GM21723 (cell line): ENCODE results near the gene PPIF.

Experiments
- ATAC-seq: cut with Tn5 transposase; IDR thresholded peaks from one replicate; pipeline ENCODE4 v1.9.1; 2021; ENCODE audit warnings: mild to moderate bottlenecking, moderate library complexity; ENCODE audit not compliant: unreplicated experiment

The PPIF gene

DNA sequence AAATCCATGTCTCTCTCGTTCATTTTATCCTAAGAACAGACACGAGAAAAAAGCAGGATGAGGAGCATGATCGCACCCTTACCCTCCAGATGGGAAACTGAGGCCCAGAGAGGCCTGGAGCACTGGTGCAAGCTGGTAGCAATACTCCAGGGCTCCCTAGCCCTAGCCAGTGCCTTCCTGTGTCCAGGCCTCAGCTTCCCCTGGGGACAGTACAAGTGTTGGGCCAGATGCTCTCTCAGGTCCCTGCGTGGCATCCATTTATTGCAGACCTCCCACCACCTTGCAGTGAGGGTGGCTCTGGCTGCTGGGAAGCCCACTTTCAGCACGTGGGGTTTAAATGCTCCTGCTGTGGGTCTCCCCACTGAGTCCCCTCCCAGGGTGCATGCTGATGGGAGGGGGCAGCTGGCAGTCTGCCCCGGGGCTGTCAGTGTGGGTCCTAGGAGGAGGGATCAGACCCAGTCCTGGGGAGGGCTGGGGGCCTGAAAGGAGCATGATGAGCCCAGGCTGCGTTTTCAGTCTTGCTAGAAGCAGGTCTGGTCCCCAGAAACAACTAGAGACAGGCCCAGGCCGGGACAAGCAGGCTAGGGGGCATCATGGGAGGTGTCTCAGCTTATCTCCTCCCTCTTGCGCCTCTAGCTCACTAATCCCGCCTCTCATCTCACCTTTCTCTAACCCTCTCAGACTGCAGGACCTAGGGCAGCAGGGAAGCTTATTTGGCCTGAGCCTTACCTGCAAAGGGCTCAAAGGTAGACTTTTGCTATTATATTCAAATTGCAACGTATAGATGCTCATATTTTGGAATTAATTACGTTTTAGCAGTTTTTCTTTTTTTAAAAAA is 662 bp upstream of the PPIF start:
- no peak for ATAC-seq

DNA sequence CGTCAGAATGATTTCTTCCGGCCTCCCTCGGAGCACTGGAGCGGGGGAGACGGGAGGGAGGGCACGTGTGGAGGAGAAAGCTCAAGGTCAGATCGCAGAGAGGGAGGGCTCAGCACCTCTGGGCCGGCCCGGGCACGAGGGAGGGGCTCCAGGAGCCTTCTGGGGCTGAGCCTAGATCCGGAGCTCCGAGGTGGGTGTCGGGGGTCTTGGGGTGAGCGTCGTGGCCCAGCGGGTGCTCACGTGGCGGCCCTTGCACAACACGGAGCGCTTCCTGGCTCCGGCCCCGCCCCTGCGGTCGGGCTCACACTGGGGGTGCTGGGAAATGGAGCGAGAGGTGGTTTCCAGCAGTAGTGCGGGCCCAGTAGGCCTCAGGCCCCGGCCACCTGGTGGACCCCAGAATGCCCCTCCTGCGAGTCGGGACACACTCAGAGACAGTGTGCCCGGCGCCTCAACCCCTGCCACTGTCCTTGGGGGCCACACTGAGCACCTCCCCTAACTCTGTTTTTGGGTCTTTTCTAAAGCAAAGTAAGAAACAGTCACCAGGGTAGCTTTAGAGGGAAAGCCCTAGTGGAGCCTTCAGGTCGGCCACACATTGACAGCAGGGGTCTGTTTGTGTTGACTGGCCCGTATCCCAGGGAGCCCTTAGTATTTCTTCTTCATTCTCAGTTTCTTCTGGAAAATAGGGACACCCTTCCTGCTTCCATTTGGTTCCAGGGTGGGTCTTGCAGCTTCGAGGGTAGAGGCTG is 798 bp downstream of the PPIF start:
- peak; percentile 80 for ATAC-seq

DNA sequence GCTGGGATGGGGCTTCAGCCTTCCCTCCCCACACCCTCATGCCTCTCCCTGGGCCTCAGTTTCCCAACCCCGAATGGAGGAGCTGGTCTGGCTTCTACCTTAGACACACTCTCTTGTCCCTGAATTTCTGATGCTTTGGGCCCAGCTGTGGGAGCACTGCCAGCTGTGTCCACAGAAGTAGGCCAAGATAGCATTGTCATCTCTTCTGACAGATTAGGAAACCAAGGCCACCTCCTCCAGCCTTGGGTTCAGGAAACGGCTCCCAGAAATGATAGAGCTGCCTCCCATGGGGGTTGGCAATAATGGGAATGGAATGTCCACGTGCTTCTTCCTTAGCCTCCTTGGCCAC is 1.3 kb downstream of the PPIF start:
- no peak for ATAC-seq

DNA sequence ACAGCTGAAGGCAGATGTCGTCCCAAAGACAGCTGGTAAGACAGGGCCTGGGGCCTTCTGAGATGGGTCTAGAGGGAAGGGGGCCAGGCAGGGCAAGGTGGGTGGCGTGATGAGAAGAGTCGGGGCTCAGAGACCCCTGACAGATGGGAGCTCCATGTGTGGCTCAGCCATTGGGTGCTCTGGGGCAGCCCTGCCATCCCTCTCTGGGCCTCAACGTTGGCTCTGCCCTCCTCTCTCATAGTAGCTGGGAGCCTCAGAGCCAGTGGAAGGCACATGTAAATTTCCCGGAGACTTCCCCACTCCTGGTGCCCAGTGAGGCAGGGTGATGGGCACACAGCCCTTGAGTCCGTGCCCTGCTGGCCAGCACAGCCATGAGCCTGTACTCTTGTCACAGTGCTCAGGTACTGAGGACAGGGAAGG is 1.8 kb downstream of the PPIF start:
- ATAC-seq, result no peak

DNA sequence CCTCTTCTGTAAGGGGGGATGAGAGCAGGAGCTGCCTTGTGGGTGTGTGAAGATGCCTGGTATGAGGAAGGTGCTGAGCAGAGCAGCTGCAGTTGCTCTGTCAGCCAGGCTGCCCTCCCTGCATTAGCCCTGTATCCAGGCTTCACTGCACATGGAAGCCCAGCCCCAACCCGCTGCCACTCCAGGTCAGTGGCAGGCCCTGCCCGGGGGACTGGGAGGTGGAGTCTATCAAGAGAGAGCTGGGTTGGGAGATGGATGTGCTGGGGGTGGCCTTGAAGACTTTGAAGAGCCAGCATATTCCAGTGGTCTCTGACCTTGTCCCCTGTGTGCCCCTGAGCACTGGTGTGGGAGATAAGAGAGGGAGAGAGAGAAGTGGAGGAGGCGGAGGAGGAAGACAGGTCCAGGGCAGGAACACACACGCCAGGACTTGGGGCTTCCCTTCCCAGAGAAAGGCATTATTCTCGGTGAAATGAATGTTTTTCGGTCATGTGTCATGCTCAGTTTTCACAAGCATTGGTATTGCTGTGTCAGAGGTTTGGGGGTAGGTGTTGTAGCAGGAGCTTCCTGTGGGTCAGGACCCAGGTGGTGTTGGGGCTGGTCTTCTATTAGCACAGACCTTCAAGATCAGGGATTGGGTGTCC is 2.6 kb downstream of the PPIF start:
- ATAC-seq, result no peak

DNA sequence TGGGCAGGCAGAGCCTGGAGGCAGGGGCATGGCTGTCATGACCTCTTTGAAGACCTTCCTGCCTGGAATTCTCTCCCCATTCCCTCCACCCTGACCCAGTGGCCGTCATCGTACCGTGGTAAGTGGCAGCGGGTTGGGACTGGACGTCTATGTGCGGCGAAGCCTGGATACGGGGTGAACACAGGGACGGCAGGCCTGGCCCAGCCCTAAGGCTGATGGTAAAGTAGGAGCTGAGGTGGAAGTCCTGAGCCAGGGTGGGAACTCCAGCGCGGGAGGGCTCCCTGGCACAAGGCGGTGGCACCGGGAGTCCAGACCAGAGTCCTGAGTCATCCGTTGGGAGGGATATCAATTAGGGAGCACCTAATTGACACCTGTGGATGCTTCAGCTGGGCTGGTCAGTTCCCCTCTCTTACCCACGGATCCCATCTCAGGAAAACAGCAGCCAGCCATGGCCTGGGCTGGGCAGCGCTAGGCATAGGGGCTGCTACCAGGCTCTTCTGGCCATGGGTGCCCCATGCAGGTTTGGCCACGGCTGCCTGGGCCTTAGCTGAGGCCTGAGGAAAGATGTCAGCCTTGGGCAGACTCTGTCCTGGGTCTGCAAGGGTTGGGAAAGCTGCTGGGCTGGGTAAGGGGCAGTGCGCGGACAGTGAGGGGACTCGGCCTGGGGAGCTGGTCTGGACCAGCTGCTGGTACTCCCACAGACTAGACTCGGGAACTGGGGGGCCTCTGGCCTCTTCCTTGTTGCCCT is 3.3 kb downstream of the PPIF start:
- ATAC-seq, result no peak

DNA sequence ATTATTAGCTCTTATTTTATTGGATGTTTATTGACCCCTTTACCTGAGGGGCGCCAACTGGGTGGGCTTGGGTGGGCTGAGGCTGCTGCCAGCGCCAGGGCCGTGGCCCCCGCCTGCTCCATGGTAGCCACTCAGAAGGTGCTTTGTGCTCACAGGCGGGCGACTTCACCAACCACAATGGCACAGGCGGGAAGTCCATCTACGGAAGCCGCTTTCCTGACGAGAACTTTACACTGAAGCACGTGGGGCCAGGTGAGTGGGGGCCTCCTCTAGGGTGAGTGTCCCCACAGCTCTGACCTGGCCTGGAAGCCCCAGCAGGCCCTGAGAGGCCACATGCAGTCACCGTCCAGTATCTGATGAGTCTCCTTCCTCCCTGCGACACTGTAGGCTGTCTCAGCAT is 4.1 kb downstream of the PPIF start:
- ATAC-seq, result no peak

DNA sequence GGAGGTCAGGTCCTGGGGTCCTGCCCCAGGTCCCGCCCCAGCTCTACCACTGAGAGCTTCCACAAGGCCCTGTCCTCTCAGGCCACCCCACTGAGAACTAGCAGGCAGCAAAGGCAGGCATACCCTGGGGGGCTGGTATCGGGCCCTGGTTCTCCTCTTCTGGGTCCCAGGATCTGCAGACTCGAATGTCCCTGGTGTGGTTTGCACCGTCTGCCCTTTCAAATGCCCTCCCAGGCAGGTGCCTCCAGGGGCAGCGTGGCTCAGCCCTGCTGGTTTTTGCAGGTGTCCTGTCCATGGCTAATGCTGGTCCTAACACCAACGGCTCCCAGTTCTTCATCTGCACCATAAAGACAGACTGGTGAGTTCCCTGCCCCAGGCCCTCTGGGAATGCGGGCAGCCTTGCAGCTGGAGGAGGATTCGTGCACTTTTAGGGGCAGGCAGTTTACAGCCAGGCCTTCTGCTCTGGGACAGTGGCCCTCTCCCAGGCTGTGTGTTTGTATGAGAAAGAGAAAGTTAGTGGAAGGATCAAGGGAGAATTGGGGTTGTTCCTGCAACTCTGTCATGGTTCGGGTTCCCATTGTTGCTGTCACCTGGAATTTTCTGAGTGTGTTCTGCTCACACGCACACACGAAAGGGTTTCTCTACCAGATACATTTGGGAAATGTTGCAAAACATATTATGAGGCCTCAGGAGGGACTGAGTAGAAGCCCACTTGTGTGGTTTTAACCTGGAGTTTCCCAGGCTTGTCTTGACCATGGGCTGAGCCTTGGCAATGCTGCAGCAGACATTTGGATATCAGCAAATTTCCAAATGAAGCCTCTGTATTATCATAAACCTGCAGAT is 5.0 kb downstream of the PPIF start:
- no peak for ATAC-seq

DNA sequence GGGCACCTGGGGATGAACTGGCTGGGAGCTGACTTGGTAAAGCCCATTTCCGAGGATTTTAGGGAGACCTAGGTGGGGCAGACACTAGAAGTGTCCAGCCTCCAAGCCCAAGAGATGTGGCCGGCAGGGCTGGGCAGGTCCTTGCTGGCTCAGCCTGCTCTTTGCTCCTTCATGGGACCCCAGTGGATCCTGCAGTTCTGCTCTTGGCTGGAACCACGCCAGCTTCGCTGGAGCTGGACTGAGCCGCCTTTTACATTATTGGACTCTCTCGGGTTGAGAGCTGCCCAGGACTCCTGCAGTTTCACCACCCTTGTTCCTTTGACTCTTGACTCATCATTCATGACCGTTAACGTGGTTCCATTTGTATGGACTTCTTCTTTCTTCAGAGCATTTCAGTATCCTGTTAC is 5.7 kb downstream of the PPIF start:
- no peak for ATAC-seq

DNA sequence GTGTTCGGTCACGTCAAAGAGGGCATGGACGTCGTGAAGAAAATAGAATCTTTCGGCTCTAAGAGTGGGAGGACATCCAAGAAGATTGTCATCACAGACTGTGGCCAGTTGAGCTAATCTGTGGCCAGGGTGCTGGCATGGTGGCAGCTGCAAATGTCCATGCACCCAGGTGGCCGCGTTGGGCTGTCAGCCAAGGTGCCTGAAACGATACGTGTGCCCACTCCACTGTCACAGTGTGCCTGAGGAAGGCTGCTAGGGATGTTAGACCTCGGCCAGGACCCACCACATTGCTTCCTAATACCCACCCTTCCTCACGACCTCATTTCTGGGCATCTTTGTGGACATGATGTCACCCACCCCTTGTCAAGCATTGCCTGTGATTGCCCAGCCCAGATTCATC is 6.5 kb downstream of the PPIF start:
- no peak for ATAC-seq

DNA sequence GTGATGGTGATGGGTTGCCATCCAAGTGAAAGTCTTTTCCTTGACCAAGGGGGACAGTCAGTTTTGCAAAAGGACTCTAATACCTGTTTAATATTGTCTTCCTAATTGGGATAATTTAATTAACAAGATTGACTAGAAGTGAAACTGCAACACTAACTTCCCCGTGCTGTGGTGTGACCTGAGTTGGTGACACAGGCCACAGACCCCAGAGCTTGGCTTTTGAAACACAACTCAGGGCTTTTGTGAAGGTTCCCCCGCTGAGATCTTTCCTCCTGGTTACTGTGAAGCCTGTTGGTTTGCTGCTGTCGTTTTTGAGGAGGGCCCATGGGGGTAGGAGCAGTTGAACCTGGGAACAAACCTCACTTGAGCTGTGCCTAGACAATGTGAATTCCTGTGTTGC is 6.9 kb downstream of the PPIF start:
- no peak for ATAC-seq

DNA sequence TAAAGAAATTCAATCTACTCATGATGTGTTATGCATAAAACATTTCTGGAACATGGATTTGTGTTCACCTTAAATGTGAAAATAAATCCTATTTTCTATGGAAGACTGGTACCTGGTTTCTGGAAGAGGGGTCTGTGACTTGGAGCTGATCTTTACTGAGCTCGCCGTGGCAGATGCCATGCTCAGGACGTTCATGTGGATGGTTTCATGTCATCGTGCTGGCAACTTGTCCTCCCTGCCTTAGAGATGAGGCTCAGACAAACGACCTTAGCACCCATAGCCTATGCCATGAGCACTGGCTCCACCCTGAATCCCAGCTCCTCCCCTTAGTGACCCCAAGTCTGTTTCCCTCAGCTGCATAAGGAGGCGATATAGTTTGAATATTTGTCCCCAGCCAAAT is 7.3 kb downstream of the PPIF start:
- no peak for ATAC-seq

DNA sequence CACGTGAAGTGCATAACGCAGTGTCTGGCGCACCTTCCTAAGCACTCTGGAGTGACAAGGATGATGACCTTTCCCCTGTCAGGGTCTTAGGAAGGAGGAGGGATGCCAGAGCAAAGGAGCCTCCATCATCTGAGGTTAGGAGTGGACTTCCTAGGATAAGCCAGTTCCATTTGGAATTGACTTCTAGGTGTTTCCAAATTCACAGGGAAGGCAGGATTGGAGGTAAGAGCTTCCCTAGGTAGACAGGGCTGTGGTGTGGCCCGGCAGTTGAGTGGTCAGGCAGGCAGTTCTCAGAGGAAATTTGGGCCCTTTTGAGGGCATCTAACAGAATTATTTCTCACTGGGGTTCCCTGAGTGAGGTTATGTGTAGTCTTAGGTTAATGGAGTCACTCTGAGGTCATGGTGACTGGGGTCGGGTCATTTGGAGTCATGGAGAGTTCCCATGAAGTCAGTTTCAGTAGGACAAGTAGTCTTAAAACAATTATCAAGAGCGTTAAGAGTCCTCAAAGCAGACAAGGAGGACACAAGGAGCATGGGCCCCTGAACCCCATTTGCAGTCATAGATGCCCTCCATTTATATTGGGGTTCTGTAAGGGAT is 8.2 kb downstream of the PPIF start:
- ATAC-seq, result no peak

DNA sequence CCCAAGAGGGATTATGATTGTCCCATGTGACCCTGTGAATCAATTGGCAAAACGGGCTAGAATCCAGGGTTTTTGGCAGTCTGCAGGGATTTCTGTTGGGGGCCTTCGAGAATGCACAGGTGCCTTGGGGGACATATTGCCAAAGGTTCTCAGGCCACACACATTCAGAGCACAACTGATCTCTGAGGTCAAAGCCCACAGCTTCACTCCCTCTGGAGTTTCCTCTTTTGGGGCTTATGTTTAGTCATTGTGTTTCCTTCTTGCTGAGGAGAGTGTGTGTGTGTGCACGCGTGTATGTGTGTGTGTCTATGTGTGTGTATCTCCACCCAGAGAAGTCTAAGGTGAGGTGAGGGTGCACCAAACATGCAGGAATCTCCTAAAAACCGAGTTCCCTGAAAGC is 8.8 kb downstream of the PPIF start:
- ATAC-seq, result no peak

DNA sequence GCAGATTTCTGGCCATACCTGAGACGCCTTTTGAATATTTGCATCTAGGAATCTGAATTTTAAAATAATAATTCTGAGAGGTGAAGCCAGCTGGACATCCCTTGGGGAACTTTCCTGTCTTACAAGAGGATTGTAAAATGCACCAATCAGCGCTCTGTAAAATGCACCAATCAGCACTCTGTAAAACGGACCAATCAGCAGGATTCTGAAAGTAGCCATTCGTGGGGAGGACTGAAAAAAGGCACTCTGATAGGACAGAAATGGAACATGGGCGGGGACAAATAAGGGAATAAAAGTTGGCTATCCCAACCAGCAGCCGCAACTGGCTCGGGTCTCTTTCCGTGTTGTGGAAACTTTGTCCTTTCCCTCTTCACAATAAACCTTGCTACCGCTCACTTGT is 9.9 kb downstream of the PPIF start:
- no peak for ATAC-seq

DNA sequence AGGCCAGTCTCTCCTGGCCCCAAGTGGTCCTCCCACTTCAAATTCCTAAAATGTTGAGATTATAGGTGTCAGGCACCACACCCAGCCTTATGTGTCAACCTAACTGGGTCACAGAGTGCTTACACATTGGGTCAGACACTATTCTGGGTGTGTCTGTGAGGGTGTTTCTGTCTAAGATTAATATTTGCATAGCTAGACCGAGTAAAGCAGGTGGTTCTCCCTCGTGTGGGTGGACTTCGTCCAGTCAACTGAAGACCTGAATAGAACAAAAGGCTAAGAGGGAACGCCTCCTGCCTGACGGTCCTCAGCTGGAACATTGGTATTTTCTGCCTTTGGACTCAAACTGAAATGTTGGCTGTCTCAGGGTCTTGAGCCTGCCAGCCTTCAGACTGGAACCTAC is 11.5 kb downstream of the PPIF start:
- ATAC-seq, result peak; percentile 78

DNA sequence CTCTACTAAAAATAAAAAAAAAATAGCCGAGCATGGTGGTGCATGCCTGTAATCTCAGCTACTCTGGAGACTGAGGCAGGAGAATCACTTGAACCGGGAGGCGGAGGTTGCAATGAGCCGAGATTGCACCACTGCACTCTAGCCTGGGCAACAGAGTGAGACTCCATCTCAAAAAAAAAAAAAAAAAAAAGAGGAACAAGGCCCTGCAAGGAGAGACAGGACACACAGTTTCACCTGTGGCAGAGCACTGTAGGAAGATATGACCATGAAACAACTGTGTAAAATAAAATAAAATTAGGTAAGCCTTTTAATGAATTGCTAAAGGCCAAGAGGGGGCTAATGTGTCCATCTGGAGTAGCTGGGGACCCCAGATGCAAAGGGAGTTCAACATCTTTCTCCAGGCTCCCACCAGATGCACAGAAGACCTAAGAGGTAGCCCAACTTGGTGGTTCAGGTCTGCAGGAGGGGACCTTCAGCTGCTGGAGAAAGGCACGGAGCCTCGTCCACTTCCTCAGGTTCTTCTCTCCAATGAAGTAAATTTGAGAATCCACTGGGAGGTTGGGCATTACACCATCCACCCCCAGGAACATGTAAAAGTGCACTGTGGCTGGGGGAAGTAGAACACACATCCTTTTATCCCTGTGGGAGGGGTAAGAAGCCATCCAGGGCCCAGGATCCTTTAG is 12.7 kb downstream of the PPIF start:
- ATAC-seq, result no peak

DNA sequence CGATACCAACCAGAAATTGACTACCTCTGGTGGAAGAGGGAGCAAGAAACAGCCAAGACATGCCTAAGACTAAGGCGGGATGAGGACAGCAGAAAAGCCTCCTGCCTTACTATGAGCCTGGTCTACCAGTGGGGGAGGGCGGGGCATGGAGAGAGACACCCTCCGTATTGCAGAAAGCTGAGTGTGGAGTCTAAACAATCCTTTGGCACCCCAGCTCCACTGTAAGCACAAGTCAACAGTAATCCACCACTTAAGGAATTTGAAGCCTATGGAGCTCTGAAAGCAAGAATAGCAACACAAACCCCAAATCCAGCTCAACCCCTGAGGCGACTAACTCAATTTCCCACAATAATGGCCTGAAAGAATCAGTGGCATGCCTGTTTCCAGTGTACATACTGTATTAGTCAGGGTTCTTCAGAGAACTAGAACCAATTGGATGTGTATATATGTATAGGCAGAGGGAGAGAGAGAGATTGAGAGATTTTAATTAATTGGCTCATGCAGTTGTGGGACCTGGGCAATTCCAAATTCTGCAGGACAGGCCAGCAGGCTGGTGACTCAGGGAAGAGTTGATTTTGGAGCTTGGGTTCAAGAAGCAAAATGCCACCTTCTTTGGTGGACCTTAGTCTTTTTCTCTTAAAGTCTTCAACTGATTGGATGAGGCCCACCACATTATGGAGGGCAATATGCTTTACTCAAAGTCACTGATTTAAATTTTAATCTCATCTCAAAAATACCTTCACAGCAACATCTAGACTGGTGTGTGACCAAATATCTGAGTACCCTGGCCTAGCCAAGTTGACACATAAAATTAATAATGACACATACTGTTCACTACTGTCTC is 13.5 kb downstream of the PPIF start:
- ATAC-seq, result no peak
